Lower lobe of right lung (tissue), 2 donors: ENCODE measurements around the gene SP3. TPM values are rescaled to one million over a fixed set of nuclear protein-coding genes. Genes with fewer than 3 reads are reported as not detected.
A peak's percentile ranks its signal among the peaks of the same experiment; 100 is the strongest.

Source experiments
- ATAC-seq, 2 donors: fragments of 200-7000 bp; cut with Tn5 transposase; one replicate each; pipeline ENCODE4 v1.9.1; 2020 to 2022; ENCODE audit warnings: mild to moderate bottlenecking in 2 of 2, moderate library complexity in 2 of 2
- DNase-seq: peaks from one replicate; pipeline ENCODE4 v3.0.0-alpha.2; 2020
- H3K27ac ChIP-seq: fragments of 200-600 bp; one replicate; pipeline ENCODE4 v1.8.0; 2022
- H3K27me3 ChIP-seq: fragments of 200-600 bp; one replicate; pipeline ENCODE4 v1.8.0; 2022; ENCODE audit warnings: low read depth
- H3K36me3 ChIP-seq: fragments of 200-600 bp; one replicate; pipeline ENCODE4 v1.8.0; 2022; ENCODE audit warnings: mild to moderate bottlenecking
- H3K4me1 ChIP-seq: fragments of 200-600 bp; one replicate; pipeline ENCODE4 v1.8.0; 2022
- H3K4me3 ChIP-seq: fragments of 200-600 bp; one replicate; pipeline ENCODE4 v1.8.0; 2022; ENCODE audit warnings: mild to moderate bottlenecking
- H3K9me3 ChIP-seq: fragments of 200-600 bp; one replicate; pipeline ENCODE4 v1.8.0; 2022
- intact Hi-C: fragments of 100-400 bp; cut with DNase I; formaldehyde crosslinking; loops from one replicate; pipeline ENCODE4 v1.11.0; 2022
- total RNA-seq: library from RNA; stranded (reverse); fragmentation: NEBNext Ultra II Directional; extraction: Animal tissue kit (Norgen Biotek cat#: 25700); gene quantifications from one replicate; pipeline ENCODE4 v1.2.1, GENCODE V29; 2021
- TF ChIP-seq, protein P1 (sequence below): fragments of 200-600 bp; IDR thresholded peaks from one replicate; pipeline ENCODE4 v1.8.0; 2022; ENCODE audit warnings: antibody characterized with exemption, mild to moderate bottlenecking
- donor health status: DM: no; HTN: yes; CAD: no; lungs with severe emphysema.

SP3 gene
- total RNA-seq, 1 donor from 2014 or later, result 77.0 TPM

- intact Hi-C loops, result no loop called here
- DNase-seq, result no peak
- TF ChIP-seq, protein P1, sequence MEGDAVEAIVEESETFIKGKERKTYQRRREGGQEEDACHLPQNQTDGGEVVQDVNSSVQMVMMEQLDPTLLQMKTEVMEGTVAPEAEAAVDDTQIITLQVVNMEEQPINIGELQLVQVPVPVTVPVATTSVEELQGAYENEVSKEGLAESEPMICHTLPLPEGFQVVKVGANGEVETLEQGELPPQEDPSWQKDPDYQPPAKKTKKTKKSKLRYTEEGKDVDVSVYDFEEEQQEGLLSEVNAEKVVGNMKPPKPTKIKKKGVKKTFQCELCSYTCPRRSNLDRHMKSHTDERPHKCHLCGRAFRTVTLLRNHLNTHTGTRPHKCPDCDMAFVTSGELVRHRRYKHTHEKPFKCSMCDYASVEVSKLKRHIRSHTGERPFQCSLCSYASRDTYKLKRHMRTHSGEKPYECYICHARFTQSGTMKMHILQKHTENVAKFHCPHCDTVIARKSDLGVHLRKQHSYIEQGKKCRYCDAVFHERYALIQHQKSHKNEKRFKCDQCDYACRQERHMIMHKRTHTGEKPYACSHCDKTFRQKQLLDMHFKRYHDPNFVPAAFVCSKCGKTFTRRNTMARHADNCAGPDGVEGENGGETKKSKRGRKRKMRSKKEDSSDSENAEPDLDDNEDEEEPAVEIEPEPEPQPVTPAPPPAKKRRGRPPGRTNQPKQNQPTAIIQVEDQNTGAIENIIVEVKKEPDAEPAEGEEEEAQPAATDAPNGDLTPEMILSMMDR, result no peak
- H3K4me3 ChIP-seq, result peak overlapping the region; percentile 97
- no peaks in the 10 kb centered on the region for H3K9me3 ChIP-seq
- H3K27me3 ChIP-seq, result no peaks in the 10 kb centered on the region
- peaks cover 71% of the 10 kb centered on the region for H3K4me1 ChIP-seq
- ATAC-seq, result no peak
- peak overlapping the region; percentile 100 for H3K27ac ChIP-seq
- no peaks in the 10 kb centered on the region for H3K36me3 ChIP-seq
Measured at GRCh38 chr2:173962031-173962430, 3.1 kb downstream of the SP3 start.

DNA sequence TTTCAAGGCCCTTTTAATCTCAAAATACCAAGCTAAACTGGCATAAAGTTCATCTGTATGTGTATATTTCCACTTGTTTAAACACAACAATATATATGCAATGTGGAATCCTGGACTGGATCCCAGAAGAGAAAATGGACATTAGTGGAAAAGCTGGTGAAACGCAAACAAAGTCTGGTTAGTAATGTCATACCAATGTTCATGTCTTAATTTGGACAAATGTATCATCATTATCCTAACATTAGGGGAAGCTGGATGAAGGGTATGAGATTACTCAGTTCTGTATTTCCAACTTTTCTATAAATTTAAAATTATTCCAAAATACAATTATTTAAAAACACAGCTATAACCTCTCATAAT lies 3.8 kb downstream of the SP3 start:
- Histone ChIP-seq H3K27me3 (no peaks in the 10 kb centered on the region), H3K4me3 (no peak overlapping the region), H3K4me1 (peaks cover 73% of the 10 kb centered on the region), H3K9me3 (no peaks in the 10 kb centered on the region), H3K36me3 (peaks cover under 1% of the 10 kb centered on the region), H3K27ac (no peak overlapping the region)
- TF ChIP-seq, protein P1, result no peak
- intact Hi-C loops, result no loop called here
- no peak for ATAC-seq
- DNase-seq, result no peak

DNA sequence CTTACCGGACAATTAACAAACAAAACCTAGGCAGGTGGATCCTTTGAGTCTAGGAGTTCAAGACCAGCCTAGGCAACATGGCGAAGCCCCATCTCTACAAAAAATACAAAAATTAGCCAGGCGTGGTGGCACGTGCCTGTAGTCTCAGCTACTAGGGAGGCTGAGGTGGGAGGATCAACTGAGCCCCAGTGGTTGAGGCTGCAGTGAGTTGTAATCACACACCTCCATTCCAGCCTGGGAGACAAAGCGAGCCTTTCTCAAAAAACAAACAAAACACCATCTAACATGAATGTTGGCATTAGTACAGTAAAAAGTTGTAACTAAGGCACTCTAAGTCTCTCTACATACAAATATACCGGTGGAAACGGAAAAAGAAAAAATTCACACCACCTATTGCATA lies 5.3 kb downstream of the SP3 start:
- Histone ChIP-seq H3K27ac (no peak overlapping the region), H3K36me3 (peaks cover 15% of the 10 kb centered on the region), H3K9me3 (no peaks in the 10 kb centered on the region), H3K27me3 (no peaks in the 10 kb centered on the region), H3K4me1 (peaks cover 81% of the 10 kb centered on the region), H3K4me3 (no peak overlapping the region)
- TF ChIP-seq, protein P1, result no peak
- DNase-seq, result no peak
- ATAC-seq, result no peak
- intact Hi-C loops, result no loop called here

- ATAC-seq, result no peak
- intact Hi-C loops, result no loop called here
- DNase-seq, result no peak
- H3K4me3 ChIP-seq, result no peak overlapping the region
- no peaks in the 10 kb centered on the region for H3K9me3 ChIP-seq
- peaks cover 20% of the 10 kb centered on the region for H3K36me3 ChIP-seq
- TF ChIP-seq, protein P1, result no peak
- no peak overlapping the region for H3K27ac ChIP-seq
- H3K27me3 ChIP-seq, result no peaks in the 10 kb centered on the region
- H3K4me1 ChIP-seq, result peaks cover 86% of the 10 kb centered on the region
Measured at GRCh38 chr2:173959358-173959884, 5.8 kb downstream of the SP3 start.

DNA sequence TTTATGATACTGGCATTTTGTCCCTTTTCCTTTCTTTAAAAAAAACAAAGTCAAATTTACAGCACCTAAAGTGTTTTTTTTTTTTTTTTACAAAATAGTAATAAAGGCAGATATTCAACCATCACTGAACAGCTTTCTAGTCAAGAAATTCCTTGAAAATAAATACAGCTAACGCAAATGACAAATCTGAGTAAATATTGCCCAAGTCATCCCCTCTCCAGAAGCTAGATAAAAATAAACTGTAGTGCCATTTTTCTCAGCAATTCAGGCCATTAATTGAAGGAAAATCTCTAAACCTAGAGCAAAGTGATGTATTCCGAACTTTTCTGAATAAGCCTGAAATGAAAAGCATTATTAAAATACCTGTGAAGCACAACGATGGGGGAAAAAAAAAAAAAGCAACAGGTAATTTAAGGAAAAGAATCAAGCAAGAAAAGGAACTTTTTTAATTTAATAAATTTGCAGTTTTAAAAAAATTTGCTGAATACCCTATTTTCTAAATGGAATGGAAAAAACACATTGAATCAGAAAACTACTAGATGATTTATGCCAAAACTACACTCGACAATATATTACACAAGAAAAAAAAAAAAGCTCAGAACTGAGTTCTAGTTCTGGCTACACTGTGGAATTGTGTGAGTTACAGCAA lies 6.9 kb downstream of the SP3 start:
- Histone ChIP-seq H3K27ac (no peak overlapping the region), H3K36me3 (peaks cover 29% of the 10 kb centered on the region), H3K27me3 (no peaks in the 10 kb centered on the region), H3K4me1 (peaks cover 97% of the 10 kb centered on the region), H3K4me3 (no peak overlapping the region), H3K9me3 (no peaks in the 10 kb centered on the region)
- TF ChIP-seq, protein P1, result no peak
- no peak for DNase-seq
- no peak for ATAC-seq
- intact Hi-C loops, result no loop called here
